GM12878 (cell line): ENCODE measurements around the gene PCF11. TPM values are rescaled to one million over a fixed set of nuclear protein-coding genes. Genes with fewer than 3 reads are reported as not detected.

Source experiments
- CBFB ChIP-seq: IDR thresholded peaks from 2 replicates; pipeline ENCODE4 v1.6.1; 2016; ENCODE audit warnings: antibody characterized with exemption, low read depth
- CBX5 ChIP-seq: sonication (generic); IDR thresholded peaks from 2 replicates; pipeline ENCODE4 v1.6.1; 2016; ENCODE audit warnings: low read depth, moderate library complexity, mild to moderate bottlenecking, inconsistent platforms
- CEBPB ChIP-seq, 2 experiments: fragments of 150-350 bp in 1 of 2; IDR thresholded peaks; 2 replicates each; pipeline ENCODE4 v1.6.1; 2012 to 2014; ENCODE audit warnings: low read depth in 2 of 2, low read length in 2 of 2, borderline replicate concordance in 1 of 2, inconsistent platforms in 1 of 2
- CHD4 ChIP-seq: fragments of 200-600 bp; sonication (generic); IDR thresholded peaks from 2 replicates; pipeline ENCODE4 v1.6.1; 2016; ENCODE audit warnings: mild to moderate bottlenecking
- EZH2 ChIP-seq: IDR thresholded peaks from 2 replicates; pipeline ENCODE4 v1.6.1; 2012; ENCODE audit warnings: low read depth, mild to moderate bottlenecking, control low read depth, inconsistent platforms, low read length, borderline replicate concordance; ENCODE audit not compliant: control insufficient read depth
- FOXK2 ChIP-seq: fragments of 450-650 bp; IDR thresholded peaks from 2 replicates; pipeline ENCODE4 v1.6.1; 2017; ENCODE audit warnings: mild to moderate bottlenecking, moderate library complexity
- HDAC2 ChIP-seq: fragments of 200-600 bp; sonication (generic); IDR thresholded peaks from 2 replicates; pipeline ENCODE4 v1.6.1; 2017
- KAT2A ChIP-seq: conservative IDR thresholded peaks from 2 replicates; pipeline ENCODE4 v1.6.1; 2011; ENCODE audit warnings: low read depth, low read length; ENCODE audit not compliant: control insufficient read depth
- KLF5 ChIP-seq: fragments of 450-650 bp; IDR thresholded peaks from 2 replicates; pipeline ENCODE4 v1.6.1; 2014; ENCODE audit warnings: mild to moderate bottlenecking; ENCODE audit not compliant: partially characterized antibody
- MEF2B ChIP-seq: fragments of 450-650 bp; IDR thresholded peaks from 2 replicates; pipeline ENCODE4 v1.6.1; 2018; ENCODE audit warnings: mild to moderate bottlenecking, moderate library complexity; ENCODE audit not compliant: partially characterized antibody, poor library complexity, severe bottlenecking
- NR2C1 ChIP-seq: fragments of 450-650 bp; IDR thresholded peaks from 2 replicates; pipeline ENCODE4 v1.6.1; 2017; ENCODE audit warnings: antibody characterized with exemption, mild to moderate bottlenecking, moderate library complexity
- NR2F1 ChIP-seq: fragments of 450-650 bp; conservative IDR thresholded peaks from 2 replicates; pipeline ENCODE4 v1.6.1; 2017; ENCODE audit warnings: mild to moderate bottlenecking
- POLR2A ChIP-seq: IDR thresholded peaks from 2 replicates; pipeline ENCODE4 v1.6.1; 2011; ENCODE audit warnings: low read depth, mild to moderate bottlenecking, low read length
- RAD51 ChIP-seq: fragments of 450-650 bp; IDR thresholded peaks from 2 replicates; pipeline ENCODE4 v1.6.1; 2016; ENCODE audit warnings: moderate library complexity, mild to moderate bottlenecking, inconsistent platforms
- RFX5 ChIP-seq: IDR thresholded peaks from 2 replicates; pipeline ENCODE4 v1.6.1; 2011; ENCODE audit warnings: low read depth, low read length, improper control_type of control experiment
- SPI1 ChIP-seq: IDR thresholded peaks from 2 replicates; pipeline ENCODE4 v1.6.1; 2011; ENCODE audit warnings: low read depth, mild to moderate bottlenecking, low read length, moderate library complexity, borderline replicate concordance; ENCODE audit not compliant: insufficient read depth
- TAF1 ChIP-seq: IDR thresholded peaks from 2 replicates; pipeline ENCODE4 v1.6.1; 2011; ENCODE audit warnings: mild to moderate bottlenecking, low read depth, low read length, borderline replicate concordance
- TCF12 ChIP-seq: IDR thresholded peaks from 2 replicates; pipeline ENCODE4 v1.6.1; 2011; ENCODE audit warnings: low read depth, mild to moderate bottlenecking, low read length
- ZBED1 ChIP-seq: IDR thresholded peaks from 2 replicates; pipeline ENCODE4 v1.6.1; 2016; ENCODE audit warnings: borderline replicate concordance
- ZNF207 ChIP-seq: fragments of 450-650 bp; IDR thresholded peaks from 2 replicates; pipeline ENCODE4 v1.6.1; 2014; ENCODE audit warnings: antibody characterized with exemption, mild to moderate bottlenecking, borderline replicate concordance
- polyA plus RNA-seq, 11 experiments: library from polyadenylated mRNA; depleted of rRNA in 4 of 11; unstranded in 6 of 11; stranded (reverse) in 5 of 11; fragments of >200 nt; fragmentation: Nextera tagmentation in 4 of 11; fragmentation: Illumina TruSeq in 1 of 11; extraction: Ambion mirVana in 4 of 11; extraction: Trizol in 1 of 11; gene quantifications; 1 replicate in 1 of 11; 2 replicates in 10 of 11; pipeline versions ENCODE4 v1.2.1 to v1.2.3, GENCODE V29; 2011 to 2016; ENCODE audit warnings: inconsistent platforms in 2 of 11, missing spikeins in 2 of 11, low read depth in 1 of 11
- total RNA-seq, 4 experiments: library from RNA; depleted of rRNA in 3 of 4; stranded (reverse); fragments of >200 nt in 3 of 4; fragmentation: Illumina TruSeq in 1 of 4; extraction: Trizol in 1 of 4; gene quantifications; 2 replicates each; pipeline versions ENCODE4 v1.2.1 to v1.2.3, GENCODE V29; 2013 to 2021
- TF ChIP-seq, protein P1 (sequence below): IDR thresholded peaks from 2 replicates; pipeline ENCODE4 v1.6.1; 2012; ENCODE audit warnings: low read depth, low read length, improper control_type of control experiment
- TF ChIP-seq, protein P2 (sequence below): fragments of 450-650 bp; IDR thresholded peaks from 2 replicates; pipeline ENCODE4 v1.6.1; 2017; ENCODE audit warnings: mild to moderate bottlenecking
- TF ChIP-seq, protein P3 (sequence below): fragments of 450-650 bp; IDR thresholded peaks from 2 replicates; pipeline ENCODE4 v1.6.1; 2018; ENCODE audit warnings: mild to moderate bottlenecking, low read depth, moderate library complexity; ENCODE audit not compliant: partially characterized antibody
- TF ChIP-seq, protein P4 (sequence below): IDR thresholded peaks from 2 replicates; pipeline ENCODE4 v1.6.1; 2011; ENCODE audit warnings: low read depth, low read length, improper control_type of control experiment, borderline replicate concordance

Gene PCF11
- total and polyA plus RNA-seq, 10 of the 15 experiments (the other 5 are each of a cell fraction or from before 2014, with no cell fraction given), result 9.2 to 90.4 (median 48.0) TPM

DNA sequence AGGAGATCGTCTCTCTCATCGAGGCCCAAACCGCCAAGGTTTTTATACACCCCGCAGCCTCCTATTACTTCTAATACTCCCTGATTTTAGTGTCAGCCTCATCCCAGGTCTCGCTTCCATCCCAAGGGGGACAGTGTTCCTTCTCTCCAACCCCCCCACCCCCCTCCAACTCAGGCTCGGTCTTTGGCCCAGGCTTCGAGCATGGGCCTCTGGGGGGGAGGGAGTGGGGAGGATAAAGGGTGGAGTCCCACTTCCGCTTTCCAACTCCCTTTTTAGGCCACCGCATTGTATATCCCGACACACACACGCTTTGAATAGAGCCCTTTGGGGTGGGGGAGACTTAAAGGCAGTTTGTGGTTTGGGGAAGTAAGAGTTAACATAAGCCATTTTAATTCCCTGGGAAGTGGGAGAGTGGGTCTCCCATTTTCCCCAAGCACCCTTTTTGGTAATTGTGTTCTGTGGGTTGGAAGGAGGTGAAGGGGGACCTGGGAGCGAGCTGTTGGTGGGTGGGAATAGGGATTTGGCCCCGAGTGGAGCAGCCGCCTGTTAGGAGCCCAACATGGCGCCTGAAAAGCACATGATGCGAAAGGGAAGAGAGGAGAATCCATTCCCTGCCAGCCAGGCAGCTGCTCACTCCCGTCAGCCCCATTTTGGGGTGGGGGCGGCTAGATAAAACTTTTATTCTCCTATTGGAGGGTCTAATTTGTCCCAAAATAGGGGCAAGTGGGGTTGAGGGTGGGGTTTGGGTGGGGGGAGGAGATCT lies 844 bp downstream of the PCF11 start (continued):
- TF ChIP-seq CEBPB (IDR thresholded peaks at IDR 0.05; ENCODE audit: borderline replicate concordance in 1 of 2, low read depth in 2 of 2, low read length in 2 of 2) (no peak), ZBED1 (no peak), POLR2A (peak; percentile 25), NR2F1 (no peak), CHD4 (no peak), KLF5 (no peak), CBX5 (no peak), TAF1 (no peak; the same call in 1 of the 2 replicates), EZH2 (no peak), ZNF207 (no peak), SPI1 (peak; percentile 90), KAT2A (no peak), MEF2B (peak; percentile 29), CBFB (no peak), FOXK2 (no peak), NR2C1 (no peak), HDAC2 (no peak), RFX5 (no peak), RAD51 (peak; percentile 34; the same call in 1 of the 2 replicates), TCF12 (peak; percentile 3; the same call in 1 of the 2 replicates)
- TF ChIP-seq, protein P1, sequence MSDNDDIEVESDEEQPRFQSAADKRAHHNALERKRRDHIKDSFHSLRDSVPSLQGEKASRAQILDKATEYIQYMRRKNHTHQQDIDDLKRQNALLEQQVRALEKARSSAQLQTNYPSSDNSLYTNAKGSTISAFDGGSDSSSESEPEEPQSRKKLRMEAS, result peak; percentile 4; the same call in 1 of the 2 replicates
- TF ChIP-seq, protein P2, sequence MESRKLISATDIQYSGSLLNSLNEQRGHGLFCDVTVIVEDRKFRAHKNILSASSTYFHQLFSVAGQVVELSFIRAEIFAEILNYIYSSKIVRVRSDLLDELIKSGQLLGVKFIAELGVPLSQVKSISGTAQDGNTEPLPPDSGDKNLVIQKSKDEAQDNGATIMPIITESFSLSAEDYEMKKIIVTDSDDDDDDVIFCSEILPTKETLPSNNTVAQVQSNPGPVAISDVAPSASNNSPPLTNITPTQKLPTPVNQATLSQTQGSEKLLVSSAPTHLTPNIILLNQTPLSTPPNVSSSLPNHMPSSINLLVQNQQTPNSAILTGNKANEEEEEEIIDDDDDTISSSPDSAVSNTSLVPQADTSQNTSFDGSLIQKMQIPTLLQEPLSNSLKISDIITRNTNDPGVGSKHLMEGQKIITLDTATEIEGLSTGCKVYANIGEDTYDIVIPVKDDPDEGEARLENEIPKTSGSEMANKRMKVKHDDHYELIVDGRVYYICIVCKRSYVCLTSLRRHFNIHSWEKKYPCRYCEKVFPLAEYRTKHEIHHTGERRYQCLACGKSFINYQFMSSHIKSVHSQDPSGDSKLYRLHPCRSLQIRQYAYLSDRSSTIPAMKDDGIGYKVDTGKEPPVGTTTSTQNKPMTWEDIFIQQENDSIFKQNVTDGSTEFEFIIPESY, result no peak
- TF ChIP-seq, protein P3, sequence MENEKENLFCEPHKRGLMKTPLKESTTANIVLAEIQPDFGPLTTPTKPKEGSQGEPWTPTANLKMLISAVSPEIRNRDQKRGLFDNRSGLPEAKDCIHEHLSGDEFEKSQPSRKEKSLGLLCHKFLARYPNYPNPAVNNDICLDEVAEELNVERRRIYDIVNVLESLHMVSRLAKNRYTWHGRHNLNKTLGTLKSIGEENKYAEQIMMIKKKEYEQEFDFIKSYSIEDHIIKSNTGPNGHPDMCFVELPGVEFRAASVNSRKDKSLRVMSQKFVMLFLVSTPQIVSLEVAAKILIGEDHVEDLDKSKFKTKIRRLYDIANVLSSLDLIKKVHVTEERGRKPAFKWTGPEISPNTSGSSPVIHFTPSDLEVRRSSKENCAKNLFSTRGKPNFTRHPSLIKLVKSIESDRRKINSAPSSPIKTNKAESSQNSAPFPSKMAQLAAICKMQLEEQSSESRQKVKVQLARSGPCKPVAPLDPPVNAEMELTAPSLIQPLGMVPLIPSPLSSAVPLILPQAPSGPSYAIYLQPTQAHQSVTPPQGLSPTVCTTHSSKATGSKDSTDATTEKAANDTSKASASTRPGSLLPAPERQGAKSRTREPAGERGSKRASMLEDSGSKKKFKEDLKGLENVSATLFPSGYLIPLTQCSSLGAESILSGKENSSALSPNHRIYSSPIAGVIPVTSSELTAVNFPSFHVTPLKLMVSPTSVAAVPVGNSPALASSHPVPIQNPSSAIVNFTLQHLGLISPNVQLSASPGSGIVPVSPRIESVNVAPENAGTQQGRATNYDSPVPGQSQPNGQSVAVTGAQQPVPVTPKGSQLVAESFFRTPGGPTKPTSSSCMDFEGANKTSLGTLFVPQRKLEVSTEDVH, result no peak
- TF ChIP-seq, protein P4, sequence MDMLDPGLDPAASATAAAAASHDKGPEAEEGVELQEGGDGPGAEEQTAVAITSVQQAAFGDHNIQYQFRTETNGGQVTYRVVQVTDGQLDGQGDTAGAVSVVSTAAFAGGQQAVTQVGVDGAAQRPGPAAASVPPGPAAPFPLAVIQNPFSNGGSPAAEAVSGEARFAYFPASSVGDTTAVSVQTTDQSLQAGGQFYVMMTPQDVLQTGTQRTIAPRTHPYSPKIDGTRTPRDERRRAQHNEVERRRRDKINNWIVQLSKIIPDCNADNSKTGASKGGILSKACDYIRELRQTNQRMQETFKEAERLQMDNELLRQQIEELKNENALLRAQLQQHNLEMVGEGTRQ, result no peak
